Natural killer cell (primary cell): ENCODE results near the gene ARL14EP. TPM values are rescaled to one million over a fixed set of nuclear protein-coding genes. Genes with fewer than 3 reads are reported as not detected.

Source experiments
- ATAC-seq, 3 donors: fragments of 150-1000 bp in 2 of 3; fragments of 200-7000 bp in 1 of 3; cut with Tn5 transposase; 1 replicate in 1 of 3; 2 replicates in 2 of 3; pipeline ENCODE4 v1.10.0; 2021; ENCODE audit warnings: mild to moderate bottlenecking in 2 of 3, moderate library complexity in 2 of 3
- DNase-seq, 2 donors: peaks; one replicate each; pipeline versions ENCODE4 v3.0.0 to v3.0.0-alpha.2; 2013 to 2021; ENCODE audit warnings: mixed read lengths in 1 of 2
- H3K27ac ChIP-seq: one replicate; pipeline ENCODE4 v1.5.1; 2013; ENCODE audit warnings: mild to moderate bottlenecking, low read length
- H3K27me3 ChIP-seq: one replicate; pipeline ENCODE4 v1.6.1; 2013; ENCODE audit warnings: low read length; ENCODE audit not compliant: control insufficient read depth, insufficient read depth
- H3K36me3 ChIP-seq: one replicate; pipeline ENCODE4 v1.6.1; 2013; ENCODE audit warnings: low read length; ENCODE audit not compliant: control insufficient read depth, insufficient read depth
- H3K4me1 ChIP-seq: one replicate; pipeline ENCODE4 v1.6.1; 2013; ENCODE audit warnings: low read length; ENCODE audit not compliant: control insufficient read depth, insufficient read depth
- H3K4me3 ChIP-seq: one replicate; pipeline ENCODE4 v1.5.1; 2013; ENCODE audit warnings: low read length
- H3K9me3 ChIP-seq: one replicate; pipeline ENCODE4 v1.6.1; 2013; ENCODE audit warnings: low read length; ENCODE audit not compliant: control insufficient read depth, insufficient read depth
- H3K27ac Mint-ChIP-seq, 2 donors: one replicate each; pipeline ENCODE4 v1.8.0; 2022; ENCODE audit warnings: mild to moderate bottlenecking in 2 of 2, mixed read lengths in 2 of 2, moderate library complexity in 1 of 2
- H3K27me3 Mint-ChIP-seq, 2 donors: one replicate each; pipeline ENCODE4 v1.8.0; 2022; ENCODE audit warnings: low read depth in 2 of 2, mixed read lengths in 2 of 2
- H3K36me3 Mint-ChIP-seq: one replicate; pipeline ENCODE4 v1.8.0; 2022; ENCODE audit warnings: mixed read lengths
- H3K4me1 Mint-ChIP-seq, 2 donors: one replicate each; pipeline ENCODE4 v1.8.0; 2022; ENCODE audit warnings: mixed read lengths in 2 of 2
- H3K4me3 Mint-ChIP-seq: one replicate; pipeline ENCODE4 v1.8.0; 2022; ENCODE audit warnings: mild to moderate bottlenecking, moderate library complexity, mixed read lengths
- H3K9me3 Mint-ChIP-seq, 2 donors: one replicate each; pipeline ENCODE4 v1.8.0; 2022; ENCODE audit warnings: mixed read lengths in 2 of 2
- CTCF ChIP-seq: fragments of 200-600 bp; IDR thresholded peaks from one replicate; pipeline ENCODE4 v1.8.0; 2022; ENCODE audit warnings: antibody characterized with exemption
- WGBS: methylation state at CpG from one replicate; pipeline ENCODE4 v1.1.7; 2013; ENCODE audit warnings: missing lambda C conversion rate; ENCODE audit not compliant: insufficient coverage; 5-methylcytosine and 5-hydroxymethylcytosine counted together
- intact Hi-C: fragments of 100-400 bp; cut with micrococcal nuclease; formaldehyde crosslinking; loops from one replicate; pipeline ENCODE4 v1.14.2; 2022
- total RNA-seq, 4 donors: library from RNA; stranded (reverse); fragments of 120-200 nt in 1 of 4; gene quantifications; one replicate each; pipeline versions ENCODE4 v1.2.3 to v1.2.4, GENCODE V29; 2013 to 2022

The ARL14EP gene
- total RNA-seq, 3 donors from 2014 or later (not counting 1 experiment from before 2014, with no cell fraction given) = 22.7 to 41.9 (median 22.8) TPM

GRCh38 chr11:30326906-30327305 lies 4.0 kb downstream of the ARL14EP start:
- intact Hi-C loops = no loop called here
- Histone ChIP-seq H3K36me3 (peaks cover 12% of the 10 kb centered on the region), H3K27me3 (no peaks in the 10 kb centered on the region), H3K27ac (peak overlapping the region; percentile 62), H3K4me1 (peaks cover 8% of the 10 kb centered on the region), H3K4me3 (no peak overlapping the region), H3K9me3 (no peaks in the 10 kb centered on the region)
- 54% methylated on average over 2 of the region's 2 CpGs for WGBS
- H3K4me3 Mint-ChIP-seq = peak overlapping the region; percentile 50
- H3K27me3 Mint-ChIP-seq = no peaks in the 10 kb centered on the region
- peak overlapping the region; percentile 97 to 98 for H3K27ac Mint-ChIP-seq
- H3K9me3 Mint-ChIP-seq = no peaks in the 10 kb centered on the region
- peaks cover 47 to 50% of the 10 kb centered on the region in 2 donors for H3K4me1 Mint-ChIP-seq
- peaks cover 6% of the 10 kb centered on the region for H3K36me3 Mint-ChIP-seq
- DNase-seq = peak in 1 of 2 donors; percentile 24
- ATAC-seq = no peak
- no peak for TF ChIP-seq CTCF

GRCh38 chr11:30328681-30329080 lies 5.8 kb downstream of the ARL14EP start:
- peaks cover 12% of the 10 kb centered on the region for H3K36me3 Mint-ChIP-seq
- DNase-seq (no peak), ATAC-seq (no peak)
- H3K4me3 ChIP-seq = no peak overlapping the region
- no peak for TF ChIP-seq CTCF
- no peaks in the 10 kb centered on the region for H3K27me3 ChIP-seq
- no peak overlapping the region for H3K4me3 Mint-ChIP-seq
- intact Hi-C loops = no loop called here
- no peak overlapping the region for H3K27ac ChIP-seq
- H3K27ac Mint-ChIP-seq = no peak overlapping the region
- H3K36me3 ChIP-seq = peaks cover 29% of the 10 kb centered on the region
- H3K4me1 Mint-ChIP-seq = peaks cover 39 to 47% of the 10 kb centered on the region in 2 donors
- H3K9me3 Mint-ChIP-seq = no peaks in the 10 kb centered on the region
- H3K27me3 Mint-ChIP-seq = no peaks in the 10 kb centered on the region
- H3K9me3 ChIP-seq = no peaks in the 10 kb centered on the region
- peaks cover 3% of the 10 kb centered on the region for H3K4me1 ChIP-seq

- H3K4me1 ChIP-seq = peaks cover 2% of the 10 kb centered on the region
- no CpG with 5 or more reads among the region's 4 CpGs for WGBS
- no peaks in the 10 kb centered on the region for H3K9me3 ChIP-seq
- H3K36me3 ChIP-seq = peaks cover 33% of the 10 kb centered on the region
- intact Hi-C loops = no loop called here
- H3K9me3 Mint-ChIP-seq = no peaks in the 10 kb centered on the region
- no peak for TF ChIP-seq CTCF
- no peak overlapping the region for H3K27ac ChIP-seq
- ATAC-seq (no peak), DNase-seq (no peak)
- peak overlapping the region; percentile 24 to 75 for H3K27ac Mint-ChIP-seq
- peaks cover 32 to 43% of the 10 kb centered on the region in 2 donors for H3K4me1 Mint-ChIP-seq
- no peak overlapping the region for H3K4me3 Mint-ChIP-seq
- H3K27me3 Mint-ChIP-seq = no peaks in the 10 kb centered on the region
- no peaks in the 10 kb centered on the region for H3K27me3 ChIP-seq
- H3K36me3 Mint-ChIP-seq = peaks cover 17% of the 10 kb centered on the region
- H3K4me3 ChIP-seq = no peak overlapping the region
Measured at GRCh38 chr11:30329150-30329940, 6.4 kb downstream of the ARL14EP start.

GRCh38 chr11:30333405-30333804 lies 10.5 kb downstream of the ARL14EP start:
- WGBS = 92% methylated on average over 1 of the region's 3 CpGs
- H3K4me3 ChIP-seq = no peak overlapping the region
- Mint-ChIP-seq H3K27ac (peak overlapping the region in 1 of 2 donors; percentile 69), H3K36me3 (peaks cover 17% of the 10 kb centered on the region), H3K27me3 (no peaks in the 10 kb centered on the region), H3K4me1 (peaks cover 6 to 15% of the 10 kb centered on the region in 2 donors), H3K9me3 (no peaks in the 10 kb centered on the region), H3K4me3 (no peak overlapping the region)
- intact Hi-C loops = no loop called here
- peak in 2 of 3 donors; percentile 44 to 49 for ATAC-seq
- DNase-seq = peak in 1 of 2 donors; percentile 24
- no peaks in the 10 kb centered on the region for H3K9me3 ChIP-seq
- peak; percentile 27 for TF ChIP-seq CTCF
- peaks cover 70% of the 10 kb centered on the region for H3K36me3 ChIP-seq
- no peak overlapping the region for H3K27ac ChIP-seq
- H3K4me1 ChIP-seq = no peaks in the 10 kb centered on the region
- no peaks in the 10 kb centered on the region for H3K27me3 ChIP-seq
